ENCODE data around the gene PPP6C.

GRCh38 chr9:125099816-125100215 lies 89.8 kb downstream of the PPP6C start:
- TF ChIP-seq POLR2A (IDR thresholded peaks at IDR 0.05; ENCODE audit: low read depth, low read length) (no peak), POLR2AphosphoS5 (IDR thresholded peaks at IDR 0.05; ENCODE audit: low read depth, low read length) (no peak), TAF1 (IDR thresholded peaks at IDR 0.05; ENCODE audit: borderline replicate concordance, low read depth, low read length) (no peak)
